NCI-H446 (cell line): ENCODE data around the gene TOMM22.

Source experiments
- DNase-seq, 2 experiments: peaks; one replicate each; lab custom pipeline; 2025; lab: John Stamatoyannopoulos, UW

The TOMM22 gene

DNA sequence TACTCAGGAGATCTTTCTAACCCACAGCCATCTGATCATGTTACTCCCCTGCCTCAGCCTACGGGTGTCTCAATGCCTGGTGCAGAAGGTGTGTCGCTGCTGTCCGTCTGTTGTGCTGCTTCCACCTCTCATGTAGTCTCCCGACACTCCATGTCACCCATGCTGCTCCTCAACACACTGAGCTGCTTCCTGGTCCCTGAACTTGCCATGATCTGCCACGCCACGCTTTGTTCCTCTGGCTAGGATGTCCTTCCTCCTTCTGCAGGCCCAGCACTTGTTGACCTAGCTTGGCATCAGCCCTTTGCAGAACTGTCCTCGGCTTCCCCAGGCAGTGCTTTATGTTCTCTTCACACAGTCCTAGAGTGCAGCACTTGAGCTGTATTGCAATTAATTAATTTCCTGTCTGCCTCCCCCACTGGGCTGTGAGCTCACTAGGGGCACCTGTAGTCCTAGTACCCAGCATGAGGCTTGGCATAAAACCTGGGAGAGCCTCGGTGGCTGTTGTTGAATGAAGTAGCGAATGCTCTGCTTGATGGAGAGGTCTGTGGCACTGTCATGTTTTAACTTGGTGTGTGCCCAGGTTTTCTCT lies 33.5 kb downstream of the TOMM22 start:
- DNase-seq: no peak

GRCh38 chr22:38715852-38716251 lies 34.1 kb downstream of the TOMM22 start:
- DNase-seq: no peak

DNA sequence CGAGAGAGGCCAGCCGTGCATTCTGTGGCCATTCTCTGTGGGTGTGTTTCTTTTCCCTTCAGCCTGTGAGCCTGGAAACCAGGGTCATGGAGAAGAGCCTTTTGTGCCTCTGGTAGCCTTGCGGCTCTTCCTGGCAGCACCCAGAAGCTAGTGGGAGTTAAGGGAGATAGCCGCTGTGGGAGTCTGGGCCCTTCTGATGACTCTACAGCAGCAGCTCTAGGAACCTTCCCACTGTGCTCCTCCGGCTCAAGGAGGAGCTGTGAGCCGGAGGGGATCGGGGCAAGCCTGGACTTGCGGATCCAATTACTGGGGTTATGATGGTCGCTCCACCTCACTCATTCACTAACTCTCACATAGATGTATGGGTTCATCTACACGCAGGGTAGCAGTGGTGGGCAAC lies 34.5 kb downstream of the TOMM22 start:
- no peak for DNase-seq

GRCh38 chr22:38716826-38717225 lies 35.1 kb downstream of the TOMM22 start:
- no peak for DNase-seq

DNA sequence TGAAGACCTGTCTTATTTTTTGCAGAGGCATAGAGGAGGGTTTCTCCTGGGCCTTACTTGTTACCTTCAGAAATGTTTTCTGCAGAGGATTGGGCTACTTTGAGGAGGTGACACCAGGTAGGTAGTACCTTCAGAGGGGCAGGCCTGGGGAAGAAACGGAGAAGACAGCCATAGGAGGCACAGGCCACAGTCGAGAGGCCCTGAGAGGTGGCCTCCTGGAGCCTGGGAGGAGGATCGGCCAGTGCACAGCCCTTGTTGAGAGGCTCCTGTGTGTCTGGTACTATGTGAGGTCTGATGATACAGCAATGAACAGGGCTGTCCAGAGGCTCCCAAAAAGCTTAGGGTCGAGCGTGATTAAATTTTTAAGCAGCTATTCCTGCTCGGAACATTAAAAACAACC lies 35.5 kb downstream of the TOMM22 start:
- no peak for DNase-seq

GRCh38 chr22:38718414-38718813 lies 36.7 kb downstream of the TOMM22 start:
- peak; percentile 13 to 64 for DNase-seq

GRCh38 chr22:38719196-38719595 lies 37.4 kb downstream of the TOMM22 start:
- DNase-seq: no peak

- DNase-seq: no peak
Measured at GRCh38 chr22:38720350-38720749, 38.6 kb downstream of the TOMM22 start.

GRCh38 chr22:38721551-38721950 lies 39.8 kb downstream of the TOMM22 start:
- DNase-seq: no peak

GRCh38 chr22:38724176-38724575 lies 42.4 kb downstream of the TOMM22 start:
- DNase-seq: no peak

GRCh38 chr22:38724926-38725571 lies 43.3 kb downstream of the TOMM22 start:
- no peak for DNase-seq

DNA sequence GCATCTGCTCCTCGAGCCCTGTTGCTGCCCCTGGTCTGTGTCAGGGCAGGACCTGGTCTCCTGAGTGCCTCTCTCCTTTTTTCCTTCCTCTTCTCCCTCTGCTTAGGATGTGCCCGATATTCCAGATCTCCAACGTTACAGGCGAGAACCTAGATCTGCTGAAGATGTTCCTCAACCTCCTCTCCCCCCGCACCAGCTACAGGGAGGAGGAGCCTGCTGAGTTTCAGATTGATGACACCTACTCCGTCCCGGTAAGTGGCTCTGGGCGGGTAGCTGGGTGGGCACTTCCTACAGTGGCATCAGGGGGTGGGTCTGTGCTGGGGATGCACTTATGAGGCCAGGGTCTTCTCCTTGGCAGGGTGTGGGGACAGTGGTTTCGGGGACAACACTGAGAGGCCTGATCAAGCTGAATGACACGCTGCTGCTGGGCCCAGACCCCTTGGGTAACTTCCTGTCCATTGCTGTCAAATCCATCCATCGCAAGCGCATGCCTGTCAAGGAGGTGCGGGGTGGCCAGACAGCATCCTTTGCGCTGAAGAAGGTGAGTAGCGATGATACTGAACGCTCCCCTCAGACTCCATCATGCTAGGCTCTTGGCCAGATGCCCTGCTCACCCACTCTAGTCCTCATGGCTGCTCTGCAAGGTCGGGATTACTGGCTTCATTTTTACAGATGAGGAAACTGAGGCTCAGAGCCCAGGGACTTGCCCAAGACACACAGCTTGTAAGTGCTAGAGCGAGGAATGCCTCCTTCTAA lies 44.3 kb downstream of the TOMM22 start:
- DNase-seq: no peak

GRCh38 chr22:38727123-38727522 lies 45.4 kb downstream of the TOMM22 start:
- no peak for DNase-seq

DNA sequence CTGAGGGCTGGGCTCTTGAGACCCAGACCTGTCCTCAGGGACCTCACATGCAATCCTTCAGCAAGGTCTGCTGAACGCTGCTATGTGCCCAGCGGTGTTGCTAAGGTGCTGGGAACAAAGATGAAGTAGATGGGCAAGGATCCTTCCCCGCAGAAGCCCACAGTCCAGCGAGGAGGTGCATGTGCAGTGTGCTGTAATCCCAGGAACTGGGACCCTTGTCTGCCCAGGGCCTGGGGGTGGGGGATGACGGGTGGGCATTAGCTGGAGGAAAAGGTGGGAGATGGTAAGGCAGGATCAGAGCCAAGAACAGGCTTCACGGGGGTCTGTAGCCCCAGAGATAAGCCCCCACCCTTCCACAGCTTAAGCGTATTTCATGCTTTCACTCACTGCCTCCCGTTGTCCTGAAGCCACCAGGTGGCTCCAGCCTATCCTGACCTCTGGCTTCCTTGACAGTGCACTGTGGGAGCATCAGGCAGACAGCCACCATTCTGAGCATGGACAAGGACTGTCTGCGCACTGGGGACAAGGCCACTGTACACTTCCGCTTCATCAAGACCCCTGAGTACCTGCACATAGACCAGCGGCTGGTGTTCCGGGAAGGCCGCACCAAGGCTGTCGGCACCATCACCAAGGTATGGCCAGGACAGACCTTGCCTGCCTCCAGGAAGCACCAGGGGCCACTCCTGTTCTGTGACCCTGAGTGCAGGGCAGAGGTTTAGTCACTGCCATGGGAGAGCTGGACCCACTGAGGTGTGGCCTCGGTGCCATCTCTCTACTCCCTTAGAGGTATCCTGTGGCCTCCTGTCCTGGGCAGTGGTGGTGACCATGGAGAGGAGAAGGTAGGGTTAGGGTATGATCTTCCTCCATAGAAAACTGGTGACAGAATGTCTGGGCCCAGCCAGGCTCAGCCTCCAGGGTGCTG lies 46.0 kb downstream of the TOMM22 start:
- no peak for DNase-seq

DNA sequence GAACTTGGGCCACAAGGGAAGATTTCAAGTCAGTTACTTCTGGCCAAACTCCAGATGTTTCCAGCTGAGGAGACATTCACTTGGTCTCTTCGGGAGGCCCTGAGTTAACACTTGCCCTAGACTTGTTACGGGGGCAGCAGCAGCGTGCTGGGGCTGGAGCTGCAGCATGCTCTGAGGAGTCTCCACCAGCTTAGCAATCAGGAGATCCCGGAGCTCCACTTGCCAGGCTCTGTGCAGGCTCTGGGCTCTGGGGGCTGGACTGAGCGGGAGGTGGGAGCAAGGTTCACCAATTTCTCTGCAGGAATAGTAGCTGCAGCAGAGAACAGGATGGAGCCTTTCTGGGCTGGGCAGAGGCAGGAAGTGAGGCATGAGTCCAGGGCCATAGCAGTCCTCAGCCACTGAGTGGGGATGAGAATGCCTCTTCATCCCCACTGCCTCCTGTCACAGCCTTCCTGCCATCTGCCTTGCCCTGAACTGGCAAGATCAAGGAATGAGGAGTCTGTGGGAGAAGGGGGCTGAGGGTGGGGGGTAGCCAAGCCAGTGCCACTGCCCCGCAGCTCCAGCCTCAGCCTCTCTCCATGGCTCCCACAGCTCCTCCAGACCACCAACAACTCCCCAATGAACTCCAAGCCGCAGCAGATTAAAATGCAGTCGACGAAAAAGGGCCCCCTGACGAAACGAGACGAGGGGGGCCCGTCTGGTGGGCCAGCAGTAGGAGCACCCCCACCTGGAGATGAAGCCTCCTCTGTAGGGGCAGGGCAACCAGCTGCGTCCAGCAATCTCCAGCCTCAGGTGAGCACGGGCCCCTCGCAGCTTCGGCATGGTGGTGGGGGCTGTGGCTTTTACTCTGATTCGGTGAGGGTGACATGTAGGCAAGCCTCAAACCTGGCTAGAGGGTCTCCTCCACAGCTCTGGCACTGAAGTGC lies 47.4 kb downstream of the TOMM22 start:
- DNase-seq: no peak

DNA sequence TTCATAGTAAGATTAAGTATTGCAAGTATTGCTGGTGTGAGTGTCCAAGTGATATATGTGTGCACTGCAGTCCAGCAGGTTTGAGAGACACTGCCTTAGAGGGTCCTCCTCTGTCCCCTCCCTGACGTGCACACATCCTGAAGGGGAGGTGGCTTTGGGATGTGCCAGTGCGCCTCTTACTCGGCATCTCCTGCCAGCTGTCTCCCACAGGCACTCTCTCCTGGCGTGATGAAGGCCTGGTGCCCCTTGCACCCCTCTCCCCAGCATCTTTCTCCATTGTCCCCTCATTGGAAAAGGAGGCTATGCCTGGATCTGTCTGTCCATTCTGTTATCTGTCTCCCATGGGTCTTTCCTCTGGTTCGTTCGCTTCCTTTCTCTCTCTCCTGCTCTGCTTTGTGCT lies 48.2 kb downstream of the TOMM22 start:
- no peak for DNase-seq

- no peak for DNase-seq
Measured at GRCh38 chr22:38730411-38730871, 48.7 kb downstream of the TOMM22 start.

- no peak for DNase-seq
Measured at GRCh38 chr22:38731703-38732161, 50.0 kb downstream of the TOMM22 start.

DNA sequence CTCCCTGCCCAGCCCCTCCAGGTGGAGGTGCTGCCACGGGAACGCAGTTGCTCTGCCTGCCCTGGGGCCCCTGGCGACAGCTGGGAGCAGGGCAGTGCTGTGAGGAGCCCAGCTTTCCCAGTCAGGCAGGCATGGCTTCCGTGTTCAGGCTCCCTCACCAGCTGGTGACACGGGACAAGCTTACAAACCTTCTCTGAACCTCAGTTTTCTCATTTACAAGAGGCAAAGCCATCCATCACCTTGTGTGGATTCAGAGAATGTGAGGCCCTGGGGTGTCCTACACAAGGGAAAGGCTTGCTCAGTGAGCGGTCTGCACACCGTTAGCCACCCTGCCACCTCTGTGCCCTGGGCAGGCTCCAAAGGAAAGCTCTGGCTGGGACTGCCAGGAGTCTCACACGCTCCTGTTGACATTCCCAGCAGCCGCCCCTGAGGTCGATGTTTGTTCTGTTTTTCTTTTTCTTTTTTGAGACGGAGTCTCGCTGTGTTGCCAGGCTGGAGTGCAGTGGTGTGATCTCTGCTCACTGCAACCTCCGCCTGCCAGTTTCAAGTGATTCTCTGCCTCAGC lies 50.6 kb downstream of the TOMM22 start:
- DNase-seq: no peak

- peak in 1 of 2 experiments; percentile 39 for DNase-seq
Measured at GRCh38 chr22:38733329-38733723, 51.6 kb downstream of the TOMM22 start.
